GM19395 (cell line): Measurements from ENCODE around the gene NPB.

Experiments used
- ATAC-seq: cut with Tn5 transposase; IDR thresholded peaks from one replicate; pipeline ENCODE4 v1.9.1; 2021; ENCODE audit warnings: mild to moderate bottlenecking, moderate library complexity; ENCODE audit not compliant: unreplicated experiment

The NPB gene

GRCh38 chr17:81924557-81925532, 22.8 kb downstream of the NPB start:
- ATAC-seq, result no peak

GRCh38 chr17:81925860-81926450, 23.9 kb downstream of the NPB start:
- no peak for ATAC-seq

- ATAC-seq, result no peak
Observed at GRCh38 chr17:81926451-81927151, 24.6 kb downstream of the NPB start.

- ATAC-seq, result no peak
Observed at GRCh38 chr17:81927152-81927652, 25.2 kb downstream of the NPB start.

- peak; percentile 67 for ATAC-seq
Observed at GRCh38 chr17:81927653-81928543, 25.9 kb downstream of the NPB start, which contains the start of gene MAFG. Gene MAFG, minus strand, starts transcription at chr17:81927735. Its CDS starts 4,550 bp downstream, at chr17:81923185.

- ATAC-seq, result no peak
Observed at GRCh38 chr17:81928544-81929252, 26.7 kb downstream of the NPB start.

- no peak for ATAC-seq
Observed at GRCh38 chr17:81929253-81930141, 27.5 kb downstream of the NPB start.

- no peak for ATAC-seq
Observed at GRCh38 chr17:81930142-81931125, 28.4 kb downstream of the NPB start.

GRCh38 chr17:81931189-81931556, 29.1 kb downstream of the NPB start:
- no peak for ATAC-seq

GRCh38 chr17:81931557-81932332, 29.7 kb downstream of the NPB start:
- ATAC-seq, result no peak

- no peak for ATAC-seq
Observed at GRCh38 chr17:81932333-81932983, 30.4 kb downstream of the NPB start.

- ATAC-seq, result no peak
Observed at GRCh38 chr17:81933178-81933699, 31.2 kb downstream of the NPB start.

GRCh38 chr17:81934098-81934757, 32.2 kb downstream of the NPB start:
- no peak for ATAC-seq

- no peak for ATAC-seq
Observed at GRCh38 chr17:81934850-81935708, 33.0 kb downstream of the NPB start.

- no peak for ATAC-seq
Observed at GRCh38 chr17:81935709-81936084, 33.7 kb downstream of the NPB start.
